ENCODE data around the gene IDUA. TPM values are rescaled to one million over a fixed set of nuclear protein-coding genes. Genes with fewer than 3 reads are reported as not detected.

The IDUA gene
- total and polyA plus RNA-seq, 9 donors, result 11.4 to 21.0 (median 14.0) TPM

GRCh38 chr4:956531-957230 is 30.2 kb upstream of the IDUA start:
- Histone ChIP-seq H3K4me1 (ENCODE audit: control insufficient read depth, insufficient read depth, low read length) (peaks cover 4% of the 10 kb centered on the region), H3K27ac (ENCODE audit: low read length) (no peak overlapping the region), H3K4me3 (ENCODE audit: low read length) (no peak overlapping the region), H3K36me3 (ENCODE audit: control insufficient read depth, insufficient read depth, low read length) (peaks cover 30% of the 10 kb centered on the region), H3K9me3 (replicated peaks; ENCODE audit: control insufficient read depth, low read depth, low read length) (no peaks in the 10 kb centered on the region), H3K27me3 (ENCODE audit: control insufficient read depth, insufficient read depth, low read length) (no peaks in the 10 kb centered on the region)
- no peak for DNase-seq
- 57% methylated on average over 5 of the region's 14 CpGs for WGBS (ENCODE audit: insufficient coverage)

GRCh38 chr4:957231-957580 is 29.6 kb upstream of the IDUA start:
- Histone ChIP-seq H3K27ac (ENCODE audit: low read length) (no peak overlapping the region), H3K4me1 (ENCODE audit: control insufficient read depth, insufficient read depth, low read length) (peaks cover under 1% of the 10 kb centered on the region), H3K9me3 (replicated peaks; ENCODE audit: control insufficient read depth, low read depth, low read length) (no peaks in the 10 kb centered on the region), H3K36me3 (ENCODE audit: control insufficient read depth, insufficient read depth, low read length) (peaks cover 33% of the 10 kb centered on the region), H3K4me3 (ENCODE audit: low read length) (no peak overlapping the region), H3K27me3 (ENCODE audit: control insufficient read depth, insufficient read depth, low read length) (no peaks in the 10 kb centered on the region)
- DNase-seq, result no peak
- 74% methylated on average over 8 of the region's 8 CpGs for WGBS (ENCODE audit: insufficient coverage)

- Histone ChIP-seq H3K27ac (ENCODE audit: low read length) (no peak overlapping the region), H3K9me3 (replicated peaks; ENCODE audit: control insufficient read depth, low read depth, low read length) (no peaks in the 10 kb centered on the region), H3K36me3 (ENCODE audit: control insufficient read depth, insufficient read depth, low read length) (peaks cover 38% of the 10 kb centered on the region), H3K4me1 (ENCODE audit: control insufficient read depth, insufficient read depth, low read length) (no peaks in the 10 kb centered on the region), H3K27me3 (ENCODE audit: control insufficient read depth, insufficient read depth, low read length) (no peaks in the 10 kb centered on the region), H3K4me3 (ENCODE audit: low read length) (no peak overlapping the region)
- 86% methylated on average over 45 of the region's 45 CpGs for WGBS (ENCODE audit: insufficient coverage)
- DNase-seq, result no peak
These were observed 29.1 kb upstream of the IDUA start for GRCh38 chr4:957581-958313.

- WGBS (ENCODE audit: insufficient coverage), result 84% methylated on average over 15 of the region's 17 CpGs
- Histone ChIP-seq H3K36me3 (ENCODE audit: control insufficient read depth, insufficient read depth, low read length) (peaks cover 37% of the 10 kb centered on the region), H3K27ac (ENCODE audit: low read length) (no peak overlapping the region), H3K4me3 (ENCODE audit: low read length) (no peak overlapping the region), H3K27me3 (ENCODE audit: control insufficient read depth, insufficient read depth, low read length) (no peaks in the 10 kb centered on the region), H3K4me1 (ENCODE audit: control insufficient read depth, insufficient read depth, low read length) (no peaks in the 10 kb centered on the region), H3K9me3 (replicated peaks; ENCODE audit: control insufficient read depth, low read depth, low read length) (no peaks in the 10 kb centered on the region)
- no peak for DNase-seq
These were observed 28.6 kb upstream of the IDUA start for GRCh38 chr4:958314-958665.

- no peak overlapping the region for H3K27ac ChIP-seq (ENCODE audit: low read length)
- peaks cover 36% of the 10 kb centered on the region for H3K36me3 ChIP-seq (ENCODE audit: control insufficient read depth, insufficient read depth, low read length)
- H3K27me3 ChIP-seq (ENCODE audit: control insufficient read depth, insufficient read depth, low read length), result no peaks in the 10 kb centered on the region
- WGBS (ENCODE audit: insufficient coverage), result 69% methylated on average over 15 of the region's 17 CpGs
- no peak for DNase-seq
- H3K4me3 ChIP-seq (ENCODE audit: low read length), result no peak overlapping the region
- no peaks in the 10 kb centered on the region for H3K4me1 ChIP-seq (ENCODE audit: control insufficient read depth, insufficient read depth, low read length)
- H3K9me3 ChIP-seq (replicated peaks; ENCODE audit: control insufficient read depth, low read depth, low read length), result no peaks in the 10 kb centered on the region
These were observed 28.0 kb upstream of the IDUA start for GRCh38 chr4:958696-959337.

GRCh38 chr4:959338-960139 is 27.3 kb upstream of the IDUA start:
- peaks cover 36% of the 10 kb centered on the region for H3K36me3 ChIP-seq (ENCODE audit: control insufficient read depth, insufficient read depth, low read length)

GRCh38 chr4:960140-960635 is 26.7 kb upstream of the IDUA start:
- Histone ChIP-seq H3K9me3 (replicated peaks; ENCODE audit: control insufficient read depth, low read depth, low read length) (no peaks in the 10 kb centered on the region), H3K36me3 (ENCODE audit: control insufficient read depth, insufficient read depth, low read length) (peaks cover 37% of the 10 kb centered on the region), H3K27ac (ENCODE audit: low read length) (no peak overlapping the region), H3K4me3 (ENCODE audit: low read length) (no peak overlapping the region), H3K4me1 (ENCODE audit: control insufficient read depth, insufficient read depth, low read length) (no peaks in the 10 kb centered on the region), H3K27me3 (ENCODE audit: control insufficient read depth, insufficient read depth, low read length) (no peaks in the 10 kb centered on the region)
- 78% methylated on average over 14 of the region's 16 CpGs for WGBS (ENCODE audit: insufficient coverage)
- DNase-seq, result no peak

More at GRCh38 chr4:959338-960139, 27.3 kb upstream of the IDUA start:
- no peak for DNase-seq
- 72% methylated on average over 23 of the region's 24 CpGs for WGBS (ENCODE audit: insufficient coverage)
- H3K4me3 ChIP-seq (ENCODE audit: low read length), result no peak overlapping the region
- no peak overlapping the region for H3K27ac ChIP-seq (ENCODE audit: low read length)
- H3K4me1 ChIP-seq (ENCODE audit: control insufficient read depth, insufficient read depth, low read length), result no peaks in the 10 kb centered on the region
- no peaks in the 10 kb centered on the region for H3K9me3 ChIP-seq (replicated peaks; ENCODE audit: control insufficient read depth, low read depth, low read length)
- no peaks in the 10 kb centered on the region for H3K27me3 ChIP-seq (ENCODE audit: control insufficient read depth, insufficient read depth, low read length)

GRCh38 chr4:960636-961350 is 26.1 kb upstream of the IDUA start:
- Histone ChIP-seq H3K4me3 (ENCODE audit: low read length) (no peak overlapping the region), H3K27me3 (ENCODE audit: control insufficient read depth, insufficient read depth, low read length) (no peaks in the 10 kb centered on the region), H3K4me1 (ENCODE audit: control insufficient read depth, insufficient read depth, low read length) (no peaks in the 10 kb centered on the region), H3K9me3 (replicated peaks; ENCODE audit: control insufficient read depth, low read depth, low read length) (no peaks in the 10 kb centered on the region), H3K27ac (ENCODE audit: low read length) (no peak overlapping the region), H3K36me3 (ENCODE audit: control insufficient read depth, insufficient read depth, low read length) (peaks cover 31% of the 10 kb centered on the region)
- 90% methylated on average over 32 of the region's 35 CpGs for WGBS (ENCODE audit: insufficient coverage)
- no peak for DNase-seq

- 88% methylated on average over 50 of the region's 52 CpGs for WGBS (ENCODE audit: insufficient coverage)
- Histone ChIP-seq H3K9me3 (replicated peaks; ENCODE audit: control insufficient read depth, low read depth, low read length) (no peaks in the 10 kb centered on the region), H3K27me3 (ENCODE audit: control insufficient read depth, insufficient read depth, low read length) (no peaks in the 10 kb centered on the region), H3K4me3 (ENCODE audit: low read length) (no peak overlapping the region), H3K4me1 (ENCODE audit: control insufficient read depth, insufficient read depth, low read length) (no peaks in the 10 kb centered on the region), H3K27ac (ENCODE audit: low read length) (no peak overlapping the region), H3K36me3 (ENCODE audit: control insufficient read depth, insufficient read depth, low read length) (peaks cover 34% of the 10 kb centered on the region)
- no peak for DNase-seq
These were observed 25.3 kb upstream of the IDUA start for GRCh38 chr4:961351-962230.

Data from muscle of leg (tissue), 11 donors.